SK-N-SH treated with all-trans-retinoic acid at 6 μM for 48 hours (cell line): ENCODE measurements around the gene EEF1AKMT4.

ENCODE experiments used
- CSDC2 ChIP-seq: fragments of 250-450 bp; sonication (Bioruptor Pico); IDR thresholded peaks from 2 replicates; pipeline ENCODE4 v1.5.0; 2020; ENCODE audit warnings: mild to moderate bottlenecking, moderate library complexity
- CSRNP3 ChIP-seq: fragments of 250-450 bp; sonication (Bioruptor Pico); IDR thresholded peaks from 2 replicates; pipeline ENCODE4 v1.5.1; 2021; ENCODE audit warnings: mild to moderate bottlenecking, moderate library complexity
- ISL1 ChIP-seq: fragments of 250-450 bp; sonication (Bioruptor Pico); IDR thresholded peaks from 2 replicates; pipeline ENCODE4 v2.1.2; 2022; ENCODE audit warnings: mild to moderate bottlenecking, moderate library complexity
- RARB ChIP-seq: fragments of 250-450 bp; sonication (Bioruptor Pico); IDR thresholded peaks from 2 replicates; pipeline ENCODE4 v1.8.0; 2021; ENCODE audit warnings: mild to moderate bottlenecking, moderate library complexity
- TF ChIP-seq, protein P1 (sequence below): fragments of 250-450 bp; sonication (Bioruptor Pico); IDR thresholded peaks from 2 replicates; pipeline ENCODE4 v1.8.0; 2020; ENCODE audit warnings: mild to moderate bottlenecking, moderate library complexity, borderline replicate concordance

DNA sequence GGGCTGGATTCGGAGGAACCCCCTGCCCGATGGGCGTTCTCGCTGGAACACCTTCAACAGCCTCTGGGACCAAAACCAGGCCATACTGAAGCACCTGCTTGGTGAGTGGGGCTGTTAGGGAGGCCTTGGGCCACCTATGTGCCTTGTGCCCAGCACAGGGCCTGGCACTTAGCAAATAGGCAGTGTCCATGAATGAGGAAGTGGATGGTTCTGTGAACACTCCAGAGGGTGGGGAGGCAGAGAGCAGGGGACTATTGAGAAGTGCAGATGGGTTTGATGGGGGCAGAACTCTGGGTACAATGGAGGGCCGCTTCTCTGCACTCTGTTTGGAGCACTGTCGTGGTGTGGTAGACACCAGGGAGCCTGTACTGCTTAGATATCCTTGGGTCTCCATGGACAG, 27.9 kb downstream of the EEF1AKMT4 start:
- no peak for TF ChIP-seq RARB (CRISPR knock-in tag)
- no peak for TF ChIP-seq CSDC2
- TF ChIP-seq CSRNP3 (CRISPR knock-in tag), result no peak
- TF ChIP-seq, protein P1, sequence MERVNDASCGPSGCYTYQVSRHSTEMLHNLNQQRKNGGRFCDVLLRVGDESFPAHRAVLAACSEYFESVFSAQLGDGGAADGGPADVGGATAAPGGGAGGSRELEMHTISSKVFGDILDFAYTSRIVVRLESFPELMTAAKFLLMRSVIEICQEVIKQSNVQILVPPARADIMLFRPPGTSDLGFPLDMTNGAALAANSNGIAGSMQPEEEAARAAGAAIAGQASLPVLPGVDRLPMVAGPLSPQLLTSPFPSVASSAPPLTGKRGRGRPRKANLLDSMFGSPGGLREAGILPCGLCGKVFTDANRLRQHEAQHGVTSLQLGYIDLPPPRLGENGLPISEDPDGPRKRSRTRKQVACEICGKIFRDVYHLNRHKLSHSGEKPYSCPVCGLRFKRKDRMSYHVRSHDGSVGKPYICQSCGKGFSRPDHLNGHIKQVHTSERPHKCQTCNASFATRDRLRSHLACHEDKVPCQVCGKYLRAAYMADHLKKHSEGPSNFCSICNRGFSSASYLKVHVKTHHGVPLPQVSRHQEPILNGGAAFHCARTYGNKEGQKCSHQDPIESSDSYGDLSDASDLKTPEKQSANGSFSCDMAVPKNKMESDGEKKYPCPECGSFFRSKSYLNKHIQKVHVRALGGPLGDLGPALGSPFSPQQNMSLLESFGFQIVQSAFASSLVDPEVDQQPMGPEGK (CRISPR knock-in tag), result no peak
- no peak for TF ChIP-seq ISL1 (CRISPR knock-in tag)
